ENCODE data around the gene SNTG2. TPM values are rescaled to one million over a fixed set of nuclear protein-coding genes. Genes with fewer than 3 reads are reported as not detected.

Gene SNTG2
- total RNA-seq, 2 experiments from 2014 or later = not detected

GRCh38 chr2:1152375-1152774, 201.7 kb downstream of the SNTG2 start:
- no TSS peak for BruUV-seq (replicated peaks)
- H2AFZ ChIP-seq (ENCODE audit: low read length) = no peak overlapping the region
- no peak overlapping the region for H3K4me3 ChIP-seq (ENCODE audit: low read depth, low read length, poor library complexity, severe bottlenecking)
- no peaks in the 10 kb centered on the region for H4K20me1 ChIP-seq (ENCODE audit: insufficient read depth, low read length)
- intact Hi-C loops (cut with micrococcal nuclease; ENCODE audit: unreplicated experiment) = no loop called here
- no peaks in the 10 kb centered on the region for H3K9me3 ChIP-seq (ENCODE audit: low read length)
- ChIA-PET CTCF (ENCODE audit: unreplicated experiment) (no interaction called here), POLR2A (no interaction called here)
- TF ChIP-seq CTCF (conservative IDR thresholded peaks at IDR 0.05; ENCODE audit: low read length) (no peak), EZH2phosphoT487 (IDR thresholded peaks at IDR 0.05; ENCODE audit: borderline replicate concordance, low read depth, low read length) (no peak)
- no peak overlapping the region for H3K4me2 ChIP-seq (ENCODE audit: low read length)
- no peak for DNase-seq (ENCODE audit: low spot score)
- no peaks in the 10 kb centered on the region for H3K4me1 ChIP-seq (ENCODE audit: insufficient read depth, low read length, poor library complexity, severe bottlenecking)
- H3K27ac ChIP-seq (ENCODE audit: low read depth, low read length, poor library complexity, severe bottlenecking) = no peak overlapping the region
- no peaks in the 10 kb centered on the region for H3K36me3 ChIP-seq (ENCODE audit: insufficient read depth, low read length)
- no peaks in the 10 kb centered on the region for H3K9me2 ChIP-seq (ENCODE audit: insufficient read depth, low read length)
- no peaks in the 10 kb centered on the region for H3K79me2 ChIP-seq (ENCODE audit: insufficient read depth, low read depth, low read length)

- Histone ChIP-seq H3K4me1 (ENCODE audit: insufficient read depth, low read length, poor library complexity, severe bottlenecking) (no peaks in the 10 kb centered on the region), H3K9me2 (ENCODE audit: insufficient read depth, low read length) (no peaks in the 10 kb centered on the region), H3K36me3 (ENCODE audit: insufficient read depth, low read length) (no peaks in the 10 kb centered on the region), H3K27ac (ENCODE audit: low read depth, low read length, poor library complexity, severe bottlenecking) (no peak overlapping the region), H3K79me2 (ENCODE audit: insufficient read depth, low read depth, low read length) (no peaks in the 10 kb centered on the region), H4K20me1 (ENCODE audit: insufficient read depth, low read length) (no peaks in the 10 kb centered on the region), H3K9me3 (ENCODE audit: low read length) (no peaks in the 10 kb centered on the region), H2AFZ (ENCODE audit: low read length) (no peak overlapping the region), H3K4me2 (ENCODE audit: low read length) (no peak overlapping the region), H3K4me3 (ENCODE audit: low read depth, low read length, poor library complexity, severe bottlenecking) (no peak overlapping the region)
- CTCF ChIA-PET (ENCODE audit: unreplicated experiment) = no interaction called here
- BruUV-seq (replicated peaks) = no TSS peak
- TF ChIP-seq CTCF (conservative IDR thresholded peaks at IDR 0.05; ENCODE audit: low read length) (no peak), EZH2phosphoT487 (IDR thresholded peaks at IDR 0.05; ENCODE audit: borderline replicate concordance, low read depth, low read length) (no peak)
- intact Hi-C loops (cut with micrococcal nuclease; ENCODE audit: unreplicated experiment) = no loop called here
- POLR2A ChIA-PET = no interaction called here
- no peak for DNase-seq (ENCODE audit: low spot score)
Observed at GRCh38 chr2:1153920-1154319, 203.3 kb downstream of the SNTG2 start.

- no peak overlapping the region for H3K4me3 ChIP-seq (ENCODE audit: low read depth, low read length, poor library complexity, severe bottlenecking)
- H2AFZ ChIP-seq (ENCODE audit: low read length) = no peak overlapping the region
- POLR2A ChIA-PET = no interaction called here
- CTCF ChIA-PET (ENCODE audit: unreplicated experiment) = no interaction called here
- no TSS peak for BruUV-seq (replicated peaks)
- no peaks in the 10 kb centered on the region for H3K9me3 ChIP-seq (ENCODE audit: low read length)
- TF ChIP-seq CTCF (conservative IDR thresholded peaks at IDR 0.05; ENCODE audit: low read length) (no peak), EZH2phosphoT487 (IDR thresholded peaks at IDR 0.05; ENCODE audit: borderline replicate concordance, low read depth, low read length) (no peak)
- H3K4me2 ChIP-seq (ENCODE audit: low read length) = no peak overlapping the region
- intact Hi-C loops (cut with micrococcal nuclease; ENCODE audit: unreplicated experiment) = no loop called here
- H3K36me3 ChIP-seq (ENCODE audit: insufficient read depth, low read length) = no peaks in the 10 kb centered on the region
- H4K20me1 ChIP-seq (ENCODE audit: insufficient read depth, low read length) = no peaks in the 10 kb centered on the region
- H3K9me2 ChIP-seq (ENCODE audit: insufficient read depth, low read length) = no peaks in the 10 kb centered on the region
- no peak overlapping the region for H3K27ac ChIP-seq (ENCODE audit: low read depth, low read length, poor library complexity, severe bottlenecking)
- no peaks in the 10 kb centered on the region for H3K4me1 ChIP-seq (ENCODE audit: insufficient read depth, low read length, poor library complexity, severe bottlenecking)
- no peak for DNase-seq (ENCODE audit: low spot score)
- no peaks in the 10 kb centered on the region for H3K79me2 ChIP-seq (ENCODE audit: insufficient read depth, low read depth, low read length)
Observed at GRCh38 chr2:1154710-1155594, 204.3 kb downstream of the SNTG2 start.
